Panc1 (cell line): ENCODE measurements around the gene KCNT1. TPM values are rescaled to one million over a fixed set of nuclear protein-coding genes. Genes with fewer than 3 reads are reported as not detected.

ENCODE experiments used
- ATAC-seq: fragments of 200-7000 bp; cut with Tn5 transposase; 2 replicates; pipeline ENCODE4 v1.9.1; 2020; ENCODE audit warnings: mild to moderate bottlenecking, moderate library complexity
- BruUV-seq: library from RNA; stranded (reverse); fragments of 400-500 nt; replicated peaks from 2 replicates; lab custom pipeline; 2021; lab: Mats Ljungman, UMichigan
- CTCF ChIA-PET: fragments of 300-600 bp; sonication (Branson Sonifier 250); formaldehyde crosslinking; loops from one replicate; lab custom pipeline; 2022; ENCODE audit warnings: antibody characterized with exemption; lab: Charles Lee
- POLR2A ChIA-PET: fragments of 300-600 bp; sonication (Branson Sonifier 250); formaldehyde crosslinking; loops from one replicate; lab custom pipeline; 2022; ENCODE audit warnings: antibody characterized with exemption; lab: Charles Lee
- DNase-seq: peaks from one replicate; pipeline ENCODE4 v3.0.0-alpha.2; 2010; ENCODE audit warnings: low read depth, low spot score
- H3K27ac ChIP-seq: 2 replicates; pipeline ENCODE4 v1.5.1; 2011; ENCODE audit warnings: mild to moderate bottlenecking, low read length, inconsistent platforms
- H3K27me3 ChIP-seq: fragments of 200-500 bp; sonication (Bioruptor generic); 2 replicates; pipeline ENCODE4 v1.6.0; 2014; ENCODE audit warnings: low read length, inconsistent platforms; ENCODE audit not compliant: control insufficient read depth, insufficient read depth
- H3K36me3 ChIP-seq: fragments of 200-500 bp; sonication (Bioruptor generic); 2 replicates; pipeline ENCODE4 v1.5.1; 2014; ENCODE audit warnings: inconsistent platforms, mild to moderate bottlenecking, low read length, moderate library complexity; ENCODE audit not compliant: control insufficient read depth, insufficient read depth
- H3K4me1 ChIP-seq: 2 replicates; pipeline ENCODE4 v1.5.1; 2011; ENCODE audit warnings: inconsistent platforms, mild to moderate bottlenecking, low read length, moderate library complexity; ENCODE audit not compliant: control insufficient read depth, insufficient read depth
- H3K4me3 ChIP-seq, 2 experiments: 2 replicates each; pipeline ENCODE4 v1.5.1; 2011 to 2012; ENCODE audit warnings: low read depth in 2 of 2, low read length in 2 of 2, mild to moderate bottlenecking in 2 of 2, inconsistent platforms in 1 of 2, moderate library complexity in 1 of 2
- H3K9me3 ChIP-seq: fragments of 200-500 bp; sonication (Bioruptor generic); 2 replicates; pipeline ENCODE4 v1.5.1; 2014; ENCODE audit warnings: low read depth, mild to moderate bottlenecking, inconsistent platforms, low read length, moderate library complexity; ENCODE audit not compliant: control insufficient read depth, insufficient read depth
- CTCF ChIP-seq: fragments of 450-650 bp; IDR thresholded peaks from 2 replicates; pipeline ENCODE4 v1.5.1; 2017; ENCODE audit warnings: mild to moderate bottlenecking
- POLR2AphosphoS5 ChIP-seq: IDR thresholded peaks from 2 replicates; pipeline ENCODE4 v1.6.1; 2012; ENCODE audit warnings: mild to moderate bottlenecking, low read depth, low read length, moderate library complexity
- REST ChIP-seq, 2 experiments: IDR thresholded peaks; 2 replicates each; pipeline ENCODE4 v1.6.1; 2011 to 2012; ENCODE audit warnings: low read depth in 2 of 2, control low read depth in 1 of 2, low read length in 1 of 2, mild to moderate bottlenecking in 1 of 2, moderate library complexity in 1 of 2; ENCODE audit not compliant: insufficient read depth in 1 of 2
- SIN3A ChIP-seq: IDR thresholded peaks from 2 replicates; pipeline ENCODE4 v1.6.1; 2012; ENCODE audit warnings: low read depth, mild to moderate bottlenecking, low read length, moderate library complexity, borderline replicate concordance; ENCODE audit not compliant: insufficient read depth
- TCF7L2 ChIP-seq: IDR thresholded peaks from 2 replicates; pipeline ENCODE4 v1.6.1; 2011; ENCODE audit warnings: mild to moderate bottlenecking, low read depth, low read length, inconsistent platforms
- in situ Hi-C: cut with HindIII; loops from 2 replicates; pipeline ENCODE4 v1.10.0; 2016; ENCODE audit warnings: low sequenced_read_pairs, low pct_unique_long_range_greater_than_20kb
- intact Hi-C: fragments of 100-400 bp; cut with micrococcal nuclease; formaldehyde crosslinking; loops from one replicate; pipeline ENCODE4 v1.10.0; 2022; ENCODE audit not compliant: unreplicated experiment
- total RNA-seq: library from RNA; stranded (reverse); gene quantifications from one replicate; pipeline ENCODE4 v1.2.1, GENCODE V29; 2021; ENCODE audit not compliant: unreplicated experiment

KCNT1 gene
- total RNA-seq, 1 experiment from 2014 or later = not detected

GRCh38 chr9:135657416-135657815, 44.6 kb upstream of the KCNT1 start:
- no peak overlapping the region for H3K4me3 ChIP-seq
- TF ChIP-seq REST (IDR thresholded peaks at IDR 0.05; ENCODE audit: insufficient read depth in 1 of 2, low read depth in 2 of 2, low read length in 1 of 2) = no peak
- TF ChIP-seq TCF7L2 = no peak
- no peak for TF ChIP-seq SIN3A
- no peak for TF ChIP-seq POLR2AphosphoS5
- no peak for TF ChIP-seq CTCF
- ChIA-PET CTCF (no interaction called here), POLR2A (no interaction called here)
- H3K27ac ChIP-seq = no peak overlapping the region
- H3K27me3 ChIP-seq = no peaks in the 10 kb centered on the region
- no peaks in the 10 kb centered on the region for H3K36me3 ChIP-seq
- BruUV-seq = no TSS peak
- intact Hi-C loops = no loop called here
- DNase-seq (no peak), ATAC-seq (no peak)
- in situ Hi-C loops = no loop called here
- H3K4me1 ChIP-seq = no peaks in the 10 kb centered on the region
- no peaks in the 10 kb centered on the region for H3K9me3 ChIP-seq

GRCh38 chr9:135659252-135659651, 42.7 kb upstream of the KCNT1 start:
- in situ Hi-C loops = no loop called here
- no TSS peak for BruUV-seq
- POLR2A ChIA-PET = no interaction called here

More at GRCh38 chr9:135659252-135659651, 42.7 kb upstream of the KCNT1 start:
- CTCF ChIA-PET = no interaction called here
- no peak for TF ChIP-seq REST (IDR thresholded peaks at IDR 0.05; ENCODE audit: insufficient read depth in 1 of 2, low read depth in 2 of 2, low read length in 1 of 2)
- TF ChIP-seq SIN3A = no peak
- TF ChIP-seq CTCF = no peak
- no peak for TF ChIP-seq POLR2AphosphoS5
- no peak for TF ChIP-seq TCF7L2
- no peaks in the 10 kb centered on the region for H3K4me1 ChIP-seq
- H3K27ac ChIP-seq = no peak overlapping the region
- H3K9me3 ChIP-seq = no peaks in the 10 kb centered on the region
- H3K36me3 ChIP-seq = no peaks in the 10 kb centered on the region
- DNase-seq (no peak), ATAC-seq (no peak)
- no peaks in the 10 kb centered on the region for H3K27me3 ChIP-seq
- H3K4me3 ChIP-seq = no peak overlapping the region
- intact Hi-C loops = no loop called here
